Caco-2 (cell line): ENCODE results near the gene ZNF180. TPM values are rescaled to one million over a fixed set of nuclear protein-coding genes. Genes with fewer than 3 reads are reported as not detected.

Experiments used
- BruUV-seq: library from RNA; stranded (reverse); fragments of 400-500 nt; replicated peaks from 2 replicates; lab custom pipeline; 2021; lab: Mats Ljungman, UMichigan
- CTCF ChIA-PET: fragments of 300-600 bp; sonication (Branson Sonifier 250); formaldehyde crosslinking; loops from one replicate; lab custom pipeline; 2022; ENCODE audit warnings: antibody characterized with exemption; lab: Charles Lee
- POLR2A ChIA-PET: fragments of 300-600 bp; sonication (Branson Sonifier 250); formaldehyde crosslinking; loops from one replicate; lab custom pipeline; 2022; ENCODE audit warnings: antibody characterized with exemption; lab: Charles Lee
- DNase-seq, 2 experiments: peaks; one replicate each; pipeline versions ENCODE4 v3.0.0 to v3.0.0-alpha.2; 2020 to 2022
- H3K27me3 ChIP-seq: replicated peaks from 2 replicates; pipeline ENCODE4 v1.6.0; 2011; ENCODE audit warnings: low read length; ENCODE audit not compliant: control insufficient read depth, insufficient read depth
- H3K36me3 ChIP-seq: 2 replicates; pipeline ENCODE4 v1.5.1; 2011; ENCODE audit warnings: low read length; ENCODE audit not compliant: control insufficient read depth, insufficient read depth
- H3K4me1 ChIP-seq: fragments of 250-450 bp; sonication (Bioruptor Pico); 2 replicates; pipeline ENCODE4 v1.5.1; 2020; ENCODE audit warnings: mild to moderate bottlenecking
- H3K4me3 ChIP-seq: 2 replicates; pipeline ENCODE4 v1.5.1; 2011; ENCODE audit warnings: low read depth, mild to moderate bottlenecking, control low read depth, low read length
- H3K9me3 ChIP-seq: fragments of 250-450 bp; sonication (Bioruptor Pico); 2 replicates; pipeline ENCODE4 v1.5.1; 2020; ENCODE audit warnings: mild to moderate bottlenecking, moderate library complexity
- H3K27ac Mint-ChIP-seq: one replicate; pipeline ENCODE4 v1.8.0; 2022; ENCODE audit warnings: mixed read lengths; ENCODE audit not compliant: unreplicated experiment
- H3K27me3 Mint-ChIP-seq: one replicate; pipeline ENCODE4 v1.8.0; 2022; ENCODE audit warnings: mixed read lengths; ENCODE audit not compliant: insufficient read depth, unreplicated experiment
- H3K36me3 Mint-ChIP-seq: one replicate; pipeline ENCODE4 v1.8.0; 2022; ENCODE audit warnings: mild to moderate bottlenecking, mixed read lengths; ENCODE audit not compliant: insufficient read depth, unreplicated experiment
- H3K4me1 Mint-ChIP-seq: one replicate; pipeline ENCODE4 v1.8.0; 2022; ENCODE audit warnings: low read depth, mixed read lengths; ENCODE audit not compliant: unreplicated experiment
- H3K4me3 Mint-ChIP-seq: one replicate; pipeline ENCODE4 v1.8.0; 2022; ENCODE audit warnings: mild to moderate bottlenecking, moderate library complexity, mixed read lengths; ENCODE audit not compliant: unreplicated experiment
- H3K9me3 Mint-ChIP-seq: one replicate; pipeline ENCODE4 v1.8.0; 2022; ENCODE audit warnings: mixed read lengths; ENCODE audit not compliant: unreplicated experiment
- intact Hi-C: fragments of 100-400 bp; cut with micrococcal nuclease; formaldehyde crosslinking; loops from one replicate; pipeline ENCODE4 v1.10.0; 2022; ENCODE audit not compliant: unreplicated experiment
- total RNA-seq: library from RNA; stranded (reverse); gene quantifications from 2 replicates; pipeline ENCODE4 v1.2.3, GENCODE V29; 2022
- TF ChIP-seq, protein P1 (sequence below), 2 experiments: fragments of 200-600 bp in 1 of 2; IDR thresholded peaks; 1 replicate in 1 of 2; 2 replicates in 1 of 2; pipeline versions ENCODE4 v1.5.1 to v1.8.0; 2011 to 2022; ENCODE audit warnings: antibody characterized with exemption in 1 of 2, control low read depth in 1 of 2, inconsistent platforms in 1 of 2, low read depth in 1 of 2, low read length in 1 of 2, mild to moderate bottlenecking in 1 of 2, moderate library complexity in 1 of 2; ENCODE audit not compliant: insufficient read depth in 1 of 2, severe bottlenecking in 1 of 2, unreplicated experiment in 1 of 2

ZNF180 gene
- total RNA-seq, 1 experiment from 2014 or later = 9.1 TPM

DNA sequence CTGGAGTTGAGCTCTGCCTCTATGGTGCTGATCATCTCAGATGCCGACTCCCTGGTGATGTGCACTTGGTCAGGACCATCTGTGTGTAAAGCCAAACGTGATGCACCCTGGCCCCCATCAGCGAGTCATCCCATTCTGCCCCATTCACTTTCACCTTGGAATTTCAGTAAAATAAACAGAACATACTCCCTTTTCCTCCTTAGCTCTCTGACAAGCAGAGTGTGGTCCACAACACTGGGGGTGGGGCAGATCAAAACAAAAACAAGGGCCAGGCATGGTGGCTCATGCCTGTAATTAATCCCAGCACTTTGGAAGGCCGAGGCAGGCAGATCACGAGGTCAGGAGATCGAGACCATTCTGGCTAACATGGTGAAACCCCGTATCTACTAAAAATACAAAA is 16.8 kb upstream of the ZNF180 start:
- Histone ChIP-seq H3K4me1 (no peaks in the 10 kb centered on the region), H3K9me3 (peaks cover 4% of the 10 kb centered on the region; the same call in 1 of the 2 replicates), H3K36me3 (no peaks in the 10 kb centered on the region), H3K27me3 (no peaks in the 10 kb centered on the region), H3K4me3 (no peak overlapping the region)
- ChIA-PET POLR2A (no interaction called here), CTCF (interaction anchor here (0.7 kb wide), 1 partner anchor 14 kb away, joined by 3 read pairs; no protein-coding TSS in a partner anchor)
- DNase-seq = no peak
- H3K27me3 Mint-ChIP-seq = no peaks in the 10 kb centered on the region
- intact Hi-C loops = no loop called here
- H3K27ac Mint-ChIP-seq = no peak overlapping the region
- H3K4me1 Mint-ChIP-seq = no peaks in the 10 kb centered on the region
- no peak overlapping the region for H3K4me3 Mint-ChIP-seq
- TF ChIP-seq, protein P1, sequence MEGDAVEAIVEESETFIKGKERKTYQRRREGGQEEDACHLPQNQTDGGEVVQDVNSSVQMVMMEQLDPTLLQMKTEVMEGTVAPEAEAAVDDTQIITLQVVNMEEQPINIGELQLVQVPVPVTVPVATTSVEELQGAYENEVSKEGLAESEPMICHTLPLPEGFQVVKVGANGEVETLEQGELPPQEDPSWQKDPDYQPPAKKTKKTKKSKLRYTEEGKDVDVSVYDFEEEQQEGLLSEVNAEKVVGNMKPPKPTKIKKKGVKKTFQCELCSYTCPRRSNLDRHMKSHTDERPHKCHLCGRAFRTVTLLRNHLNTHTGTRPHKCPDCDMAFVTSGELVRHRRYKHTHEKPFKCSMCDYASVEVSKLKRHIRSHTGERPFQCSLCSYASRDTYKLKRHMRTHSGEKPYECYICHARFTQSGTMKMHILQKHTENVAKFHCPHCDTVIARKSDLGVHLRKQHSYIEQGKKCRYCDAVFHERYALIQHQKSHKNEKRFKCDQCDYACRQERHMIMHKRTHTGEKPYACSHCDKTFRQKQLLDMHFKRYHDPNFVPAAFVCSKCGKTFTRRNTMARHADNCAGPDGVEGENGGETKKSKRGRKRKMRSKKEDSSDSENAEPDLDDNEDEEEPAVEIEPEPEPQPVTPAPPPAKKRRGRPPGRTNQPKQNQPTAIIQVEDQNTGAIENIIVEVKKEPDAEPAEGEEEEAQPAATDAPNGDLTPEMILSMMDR (IDR thresholded peaks at IDR 0.05; ENCODE audit: insufficient read depth in 1 of 2, low read depth in 1 of 2, low read length in 1 of 2, severe bottlenecking in 1 of 2, unreplicated experiment in 1 of 2) = no peak
- no peaks in the 10 kb centered on the region for H3K9me3 Mint-ChIP-seq
- BruUV-seq = no TSS peak
- H3K36me3 Mint-ChIP-seq = no peaks in the 10 kb centered on the region

DNA sequence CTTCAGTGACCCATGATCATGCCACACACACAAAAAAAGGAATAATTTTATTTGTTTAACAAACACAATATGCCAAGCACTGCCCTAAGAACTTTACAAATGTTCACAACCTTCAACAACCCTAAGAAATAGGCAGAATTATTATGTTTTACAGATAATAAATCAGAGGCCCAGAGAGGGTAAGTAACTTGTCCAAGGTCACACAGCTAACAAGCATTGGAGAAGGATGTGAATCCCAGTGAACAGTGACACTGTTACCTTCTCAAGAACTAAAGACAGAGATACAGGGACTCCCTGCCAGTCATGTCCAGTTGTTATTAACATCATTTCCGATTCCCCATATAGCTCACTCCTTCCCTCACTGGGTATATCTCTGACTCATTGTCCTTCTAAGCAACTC is 15.6 kb upstream of the ZNF180 start:
- intact Hi-C loops = no loop called here
- ChIA-PET CTCF (no interaction called here), POLR2A (no interaction called here)
- TF ChIP-seq, protein P1 (IDR thresholded peaks at IDR 0.05; ENCODE audit: insufficient read depth in 1 of 2, low read depth in 1 of 2, low read length in 1 of 2, severe bottlenecking in 1 of 2, unreplicated experiment in 1 of 2) = no peak
- Mint-ChIP-seq H3K4me1 (no peaks in the 10 kb centered on the region), H3K27ac (no peak overlapping the region), H3K4me3 (no peak overlapping the region), H3K9me3 (no peaks in the 10 kb centered on the region), H3K27me3 (no peaks in the 10 kb centered on the region), H3K36me3 (no peaks in the 10 kb centered on the region)
- DNase-seq = no peak
- Histone ChIP-seq H3K4me3 (no peak overlapping the region), H3K27me3 (no peaks in the 10 kb centered on the region), H3K36me3 (no peaks in the 10 kb centered on the region), H3K9me3 (peaks cover 4% of the 10 kb centered on the region; the same call in 1 of the 2 replicates), H3K4me1 (no peaks in the 10 kb centered on the region)
- no TSS peak for BruUV-seq

GRCh38 chr19:44515031-44515430 is 14.7 kb upstream of the ZNF180 start:
- intact Hi-C loops = no loop called here
- CTCF ChIA-PET = no interaction called here

More at GRCh38 chr19:44515031-44515430, 14.7 kb upstream of the ZNF180 start:
- POLR2A ChIA-PET = no interaction called here
- BruUV-seq = no TSS peak
- Histone ChIP-seq H3K27me3 (no peaks in the 10 kb centered on the region), H3K9me3 (0 out of 2 replicates have a peak, but pooled peaks cover 2% of the 10 kb centered on the region), H3K4me3 (no peak overlapping the region), H3K36me3 (no peaks in the 10 kb centered on the region), H3K4me1 (no peaks in the 10 kb centered on the region)
- TF ChIP-seq, protein P1 (IDR thresholded peaks at IDR 0.05; ENCODE audit: insufficient read depth in 1 of 2, low read depth in 1 of 2, low read length in 1 of 2, severe bottlenecking in 1 of 2, unreplicated experiment in 1 of 2) = no peak
- Mint-ChIP-seq H3K4me3 (no peak overlapping the region), H3K27me3 (peaks cover 6% of the 10 kb centered on the region), H3K9me3 (peaks cover 3% of the 10 kb centered on the region), H3K27ac (no peak overlapping the region), H3K4me1 (no peaks in the 10 kb centered on the region), H3K36me3 (no peaks in the 10 kb centered on the region)
- no peak for DNase-seq
